SK-N-SH (cell line): ENCODE data around the gene ARHGEF10L. TPM values are rescaled to one million over a fixed set of nuclear protein-coding genes. Genes with fewer than 3 reads are reported as not detected.

Source experiments
- CTCF ChIA-PET: fragments of 300-600, 350-600 bp; formaldehyde crosslinking; extraction: SDS; loops from one replicate; lab custom pipeline; 2021; lab: Yijun Ruan, JAX
- POLR2A ChIA-PET: fragments of 350-600 bp; sonication (Branson Sonifier 250); formaldehyde crosslinking; extraction: SDS; loops from one replicate; lab custom pipeline; 2020; ENCODE audit warnings: antibody characterized with exemption, inconsistent platforms; lab: Yijun Ruan, JAX
- DNase-seq: peaks from one replicate; pipeline ENCODE4 v3.0.0; 2012
- H2AFZ ChIP-seq: fragments of 200-600 bp; sonication (generic); 2 replicates; pipeline ENCODE4 v1.8.1; 2016; ENCODE audit warnings: antibody characterized with exemption, mild to moderate bottlenecking, low read depth
- H3F3A ChIP-seq: fragments of 200-600 bp; sonication (generic); replicated peaks from 2 replicates; pipeline ENCODE3; 2016; ENCODE audit warnings: antibody characterized with exemption, mild to moderate bottlenecking; ENCODE audit not compliant: insufficient read depth
- H3K27ac ChIP-seq, 2 experiments: fragments of 200-500 bp in 1 of 2; fragments of 200-600 bp in 1 of 2; sonication (Bioruptor generic) in 1 of 2; sonication (generic), shearing (Covaris generic) in 1 of 2; 2 replicates each; pipeline versions ENCODE4 v1.5.1 to v1.6.1; 2014 to 2016; ENCODE audit warnings: low read depth in 2 of 2, inconsistent platforms in 1 of 2, low read length in 1 of 2, mild to moderate bottlenecking in 1 of 2, mixed read lengths in 1 of 2
- H3K27me3 ChIP-seq: fragments of 200-600 bp; sonication (generic), shearing (Covaris generic); 2 replicates; pipeline ENCODE4 v1.6.1; 2016; ENCODE audit warnings: mixed run types; ENCODE audit not compliant: insufficient read depth
- H3K36me3 ChIP-seq, 2 experiments: fragments of 200-500 bp in 1 of 2; fragments of 200-600 bp in 1 of 2; sonication (Bioruptor generic) in 1 of 2; sonication (generic) in 1 of 2; replicated peaks in 1 of 2; 2 replicates each; pipeline versions ENCODE3 to v1.5.1; 2014 to 2016; ENCODE audit warnings: low read length in 1 of 2, mild to moderate bottlenecking in 1 of 2; ENCODE audit not compliant: insufficient read depth in 2 of 2, control insufficient read depth in 1 of 2
- H3K4me1 ChIP-seq, 2 experiments: fragments of 200-500 bp in 1 of 2; fragments of 200-600 bp in 1 of 2; sonication (Bioruptor generic) in 1 of 2; sonication (generic), shearing (Covaris generic) in 1 of 2; 2 replicates each; pipeline versions ENCODE4 v1.5.1 to v1.6.1; 2014 to 2016; ENCODE audit warnings: low read depth in 1 of 2, low read length in 1 of 2, mixed run types in 1 of 2; ENCODE audit not compliant: insufficient read depth in 2 of 2, control insufficient read depth in 1 of 2
- H3K4me2 ChIP-seq: fragments of 200-600 bp; sonication (generic), shearing (Covaris generic); 2 replicates; pipeline ENCODE4 v1.6.1; 2017; ENCODE audit warnings: mixed run types
- H3K4me3 ChIP-seq, 2 experiments: fragments of 200-500 bp in 1 of 2; fragments of 200-600 bp in 1 of 2; sonication (Bioruptor generic) in 1 of 2; sonication (generic), shearing (Covaris generic) in 1 of 2; 2 replicates each; pipeline versions ENCODE4 v1.5.1 to v1.8.1; 2014 to 2016; ENCODE audit warnings: low read depth in 2 of 2, inconsistent platforms in 1 of 2, low read length in 1 of 2, mild to moderate bottlenecking in 1 of 2, mixed read lengths in 1 of 2, moderate library complexity in 1 of 2
- H3K79me2 ChIP-seq: fragments of 200-600 bp; sonication (generic); 2 replicates; pipeline ENCODE4 v1.8.1; 2017; ENCODE audit warnings: mild to moderate bottlenecking; ENCODE audit not compliant: insufficient read depth
- H3K9ac ChIP-seq: fragments of 200-600 bp; sonication (generic); 2 replicates; pipeline ENCODE4 v1.6.1; 2017; ENCODE audit warnings: mixed run types
- H3K9me2 ChIP-seq: fragments of 200-600 bp; sonication (generic); 2 replicates; pipeline ENCODE4 v1.6.1; 2017; ENCODE audit warnings: mixed run types
- H3K9me3 ChIP-seq: fragments of 200-600 bp; sonication (generic); 2 replicates; pipeline ENCODE4 v1.6.1; 2017; ENCODE audit warnings: mixed run types, mild to moderate bottlenecking, moderate library complexity
- H4K20me1 ChIP-seq: fragments of 200-600 bp; sonication (generic); 2 replicates; pipeline ENCODE4 v1.6.1; 2017; ENCODE audit warnings: mild to moderate bottlenecking, mixed run types; ENCODE audit not compliant: insufficient read depth
- CHD2 ChIP-seq: fragments of 150-350 bp; IDR thresholded peaks from 2 replicates; pipeline ENCODE4 v1.6.1; 2018; ENCODE audit warnings: low read length; ENCODE audit not compliant: partially characterized antibody
- EZH2phosphoT487 ChIP-seq: fragments of 200-600 bp; sonication (generic); IDR thresholded peaks from 2 replicates; pipeline ENCODE4 v1.6.1; 2017; ENCODE audit warnings: low read depth, mixed run types, mild to moderate bottlenecking, antibody characterized with exemption, moderate library complexity, borderline replicate concordance
- FOSL2 ChIP-seq: IDR thresholded peaks from 2 replicates; pipeline ENCODE4 v1.4.0; 2012; ENCODE audit warnings: low read depth, mild to moderate bottlenecking, moderate library complexity, borderline replicate concordance
- GABPA ChIP-seq: IDR thresholded peaks from 2 replicates; pipeline ENCODE4 v1.4.0; 2012; ENCODE audit warnings: low read depth, mild to moderate bottlenecking
- MEF2A ChIP-seq: IDR thresholded peaks from 2 replicates; pipeline ENCODE4 v1.4.0; 2012; ENCODE audit warnings: low read depth, borderline replicate concordance
- NRF1 ChIP-seq: IDR thresholded peaks from 2 replicates; pipeline ENCODE4 v1.6.1; 2012; ENCODE audit warnings: low read depth, mild to moderate bottlenecking, low read length
- PBX3 ChIP-seq: IDR thresholded peaks from 2 replicates; pipeline ENCODE4; 2012
- POLR2AphosphoS5 ChIP-seq: IDR thresholded peaks from 2 replicates; pipeline ENCODE4 v1.6.1; 2012; ENCODE audit warnings: low read depth, low read length
- RFX5 ChIP-seq: IDR thresholded peaks from 2 replicates; pipeline ENCODE4 v1.6.1; 2012; ENCODE audit warnings: mild to moderate bottlenecking, improper control_type of control experiment, low read length
- SIN3A ChIP-seq: IDR thresholded peaks from 2 replicates; pipeline ENCODE4 v1.6.1; 2012; ENCODE audit warnings: low read depth, mild to moderate bottlenecking, low read length, moderate library complexity, borderline replicate concordance
- TCF12 ChIP-seq: IDR thresholded peaks from 2 replicates; pipeline ENCODE4 v1.4.0; 2012
- USF2 ChIP-seq: fragments of 150-350 bp; IDR thresholded peaks from 2 replicates; pipeline ENCODE4 v1.6.1; 2017; ENCODE audit warnings: antibody characterized with exemption, low read length, low read depth, borderline replicate concordance
- WGBS: methylation state at CpG from one replicate; pipeline ENCODE4 v1.1.6; 2017; ENCODE audit warnings: low lambda C conversion rate; 5-methylcytosine and 5-hydroxymethylcytosine counted together
- polyA plus RNA-seq, 3 experiments: library from polyadenylated mRNA; depleted of rRNA; stranded (reverse); fragments of >200 nt; gene quantifications; 2 replicates each; pipeline ENCODE4 v1.2.3, GENCODE V29; 2012
- TF ChIP-seq, protein P1 (sequence below): IDR thresholded peaks from 2 replicates; pipeline ENCODE4 v1.6.1; 2012; ENCODE audit warnings: mild to moderate bottlenecking, low read depth, low read length, moderate library complexity

ARHGEF10L gene
- polyA plus RNA-seq, 1 of the 3 experiments (the other 2 are of a cell fraction): 12.5 TPM

- no peak overlapping the region for H3K27ac ChIP-seq
- TF ChIP-seq TCF12 (no peak), PBX3 (0 out of 2 replicates have a peak, but pooled peaks have one; percentile 20)
- no peaks in the 10 kb centered on the region for H3K9me2 ChIP-seq
- peaks cover 0 to 1% of the 10 kb centered on the region in 2 experiments; a peak in 1 of 4 replicates for H3K4me1 ChIP-seq
- no peak overlapping the region for H2AFZ ChIP-seq
- DNase-seq: no peak
- H3K4me2 ChIP-seq: no peak overlapping the region
- 76% methylated on average over 10 of the region's 12 CpGs for WGBS
- no peak overlapping the region for H3K4me3 ChIP-seq
- H3K9ac ChIP-seq: no peak overlapping the region
- CTCF ChIA-PET: interaction anchor here (0.6 to 3.6 kb wide), 4 partner anchors 13 to 1055 kb away, joined by 3 to 22 read pairs (median 12); no protein-coding TSS in a partner anchor
- no peaks in the 10 kb centered on the region for H4K20me1 ChIP-seq
- H3K36me3 ChIP-seq: no peaks in the 10 kb centered on the region
- H3K27me3 ChIP-seq: no peaks in the 10 kb centered on the region
- no peaks in the 10 kb centered on the region for H3F3A ChIP-seq
- no peaks in the 10 kb centered on the region for H3K9me3 ChIP-seq
- POLR2A ChIA-PET: no interaction called here
- H3K79me2 ChIP-seq: no peaks in the 10 kb centered on the region
Observed at GRCh38 chr1:17520041-17520440, 19.5 kb upstream of the ARHGEF10L start.

- no peak overlapping the region for H3K4me3 ChIP-seq
- no peaks in the 10 kb centered on the region for H3F3A ChIP-seq
- no peak overlapping the region for H3K9ac ChIP-seq
- H3K4me2 ChIP-seq: no peak overlapping the region
- WGBS: 93% methylated on average over 11 of the region's 13 CpGs
- H3K4me1 ChIP-seq: peaks cover 0 to 4% of the 10 kb centered on the region in 2 experiments; a peak in 1 of 4 replicates
- H3K36me3 ChIP-seq: no peaks in the 10 kb centered on the region
- ChIA-PET CTCF (interaction anchor here (0.6 to 3.6 kb wide), 5 partner anchors 9 to 1055 kb away, joined by 3 to 22 read pairs (median 12); no protein-coding TSS in a partner anchor), POLR2A (no interaction called here)
- no peaks in the 10 kb centered on the region for H4K20me1 ChIP-seq
- H3K9me2 ChIP-seq: no peaks in the 10 kb centered on the region
- H3K27ac ChIP-seq: no peak overlapping the region
- no peak for TF ChIP-seq USF2
- no peaks in the 10 kb centered on the region for H3K9me3 ChIP-seq
- no peaks in the 10 kb centered on the region for H3K27me3 ChIP-seq
- H2AFZ ChIP-seq: no peak overlapping the region
- no peak for DNase-seq
- H3K79me2 ChIP-seq: no peaks in the 10 kb centered on the region
Observed at GRCh38 chr1:17520473-17521319, 18.8 kb upstream of the ARHGEF10L start.

DNA sequence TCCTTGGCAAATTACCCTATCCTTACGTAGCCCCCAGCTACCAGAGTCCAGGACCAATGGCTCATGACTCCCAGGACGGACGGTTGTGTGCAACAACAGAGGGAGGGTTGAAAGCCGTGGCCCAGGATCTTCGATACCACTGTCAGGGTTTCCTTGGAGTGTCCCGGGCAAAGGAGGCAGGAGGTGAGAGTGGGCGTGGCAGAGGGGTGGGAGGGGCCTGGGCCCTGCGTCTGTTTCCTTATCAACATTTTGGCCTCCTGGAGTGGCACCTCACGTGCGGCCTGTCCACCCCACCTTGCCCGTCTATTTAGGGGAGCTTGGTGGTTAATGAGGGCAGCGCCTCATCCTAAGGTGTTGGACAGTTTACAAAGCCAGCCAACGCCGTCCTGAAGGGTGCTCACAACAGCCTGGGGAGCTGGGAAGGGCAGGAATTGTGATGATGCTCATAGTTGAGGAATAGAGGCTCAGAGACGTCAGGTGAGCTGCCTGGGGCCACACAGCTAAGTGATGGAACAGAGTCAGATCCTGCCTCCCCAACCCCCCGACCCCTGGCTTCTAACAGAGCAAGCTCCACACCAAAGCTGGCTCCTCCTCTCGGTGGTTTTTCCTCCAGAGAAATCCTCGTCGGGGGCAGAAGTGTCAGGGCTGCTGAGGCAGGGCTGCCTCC is 17.4 kb upstream of the ARHGEF10L start:
- Histone ChIP-seq H3K27ac (no peak overlapping the region), H3K4me3 (no peak overlapping the region), H3K79me2 (no peaks in the 10 kb centered on the region), H3K36me3 (no peaks in the 10 kb centered on the region), H3K27me3 (no peaks in the 10 kb centered on the region), H3F3A (no peaks in the 10 kb centered on the region), H3K9me2 (no peaks in the 10 kb centered on the region), H4K20me1 (no peaks in the 10 kb centered on the region), H3K9ac (no peak overlapping the region), H3K9me3 (no peaks in the 10 kb centered on the region), H2AFZ (no peak overlapping the region), H3K4me2 (no peak overlapping the region), H3K4me1 (peaks cover 0 to 4% of the 10 kb centered on the region in 2 experiments; a peak in 1 of 4 replicates)
- ChIA-PET POLR2A (no interaction called here), CTCF (interaction anchor here (1.0 to 3.6 kb wide), 4 partner anchors 10 to 84 kb away, joined by 3 to 22 read pairs (median 12); no protein-coding TSS in a partner anchor)
- 70% methylated on average over 15 of the region's 19 CpGs for WGBS
- no peak for DNase-seq
- TF ChIP-seq TCF12: no peak
- TF ChIP-seq GABPA: no peak
- TF ChIP-seq, protein P1, sequence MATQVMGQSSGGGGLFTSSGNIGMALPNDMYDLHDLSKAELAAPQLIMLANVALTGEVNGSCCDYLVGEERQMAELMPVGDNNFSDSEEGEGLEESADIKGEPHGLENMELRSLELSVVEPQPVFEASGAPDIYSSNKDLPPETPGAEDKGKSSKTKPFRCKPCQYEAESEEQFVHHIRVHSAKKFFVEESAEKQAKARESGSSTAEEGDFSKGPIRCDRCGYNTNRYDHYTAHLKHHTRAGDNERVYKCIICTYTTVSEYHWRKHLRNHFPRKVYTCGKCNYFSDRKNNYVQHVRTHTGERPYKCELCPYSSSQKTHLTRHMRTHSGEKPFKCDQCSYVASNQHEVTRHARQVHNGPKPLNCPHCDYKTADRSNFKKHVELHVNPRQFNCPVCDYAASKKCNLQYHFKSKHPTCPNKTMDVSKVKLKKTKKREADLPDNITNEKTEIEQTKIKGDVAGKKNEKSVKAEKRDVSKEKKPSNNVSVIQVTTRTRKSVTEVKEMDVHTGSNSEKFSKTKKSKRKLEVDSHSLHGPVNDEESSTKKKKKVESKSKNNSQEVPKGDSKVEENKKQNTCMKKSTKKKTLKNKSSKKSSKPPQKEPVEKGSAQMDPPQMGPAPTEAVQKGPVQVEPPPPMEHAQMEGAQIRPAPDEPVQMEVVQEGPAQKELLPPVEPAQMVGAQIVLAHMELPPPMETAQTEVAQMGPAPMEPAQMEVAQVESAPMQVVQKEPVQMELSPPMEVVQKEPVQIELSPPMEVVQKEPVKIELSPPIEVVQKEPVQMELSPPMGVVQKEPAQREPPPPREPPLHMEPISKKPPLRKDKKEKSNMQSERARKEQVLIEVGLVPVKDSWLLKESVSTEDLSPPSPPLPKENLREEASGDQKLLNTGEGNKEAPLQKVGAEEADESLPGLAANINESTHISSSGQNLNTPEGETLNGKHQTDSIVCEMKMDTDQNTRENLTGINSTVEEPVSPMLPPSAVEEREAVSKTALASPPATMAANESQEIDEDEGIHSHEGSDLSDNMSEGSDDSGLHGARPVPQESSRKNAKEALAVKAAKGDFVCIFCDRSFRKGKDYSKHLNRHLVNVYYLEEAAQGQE: no peak
- no peak for TF ChIP-seq EZH2phosphoT487
- TF ChIP-seq NRF1: no peak
- no peak for TF ChIP-seq MEF2A
- no peak for TF ChIP-seq CHD2
- no peak for TF ChIP-seq FOSL2
- no peak for TF ChIP-seq RFX5
- no peak for TF ChIP-seq POLR2AphosphoS5
- no peak for TF ChIP-seq SIN3A
